Subcutaneous adipose tissue (tissue), 4 donors: ENCODE measurements around the gene HOXA11. TPM values are rescaled to one million over a fixed set of nuclear protein-coding genes. Genes with fewer than 3 reads are reported as not detected.

ENCODE experiments used
- total RNA-seq, 4 donors: library from RNA; depleted of rRNA; stranded (reverse); fragments of >200 nt; gene quantifications; one replicate each; pipeline ENCODE4 v1.1.0, GENCODE V29; 2016
- TF ChIP-seq, protein P1 (sequence below): fragments of 450-650 bp; IDR thresholded peaks from one replicate; pipeline ENCODE4 v1.5.1; 2016; ENCODE audit warnings: low read depth, mild to moderate bottlenecking, control low read depth, antibody characterized with exemption, moderate library complexity

HOXA11 gene
- total RNA-seq, 4 donors from 2014 or later, result 1.8 to 4.1 (median 1.9) TPM

DNA sequence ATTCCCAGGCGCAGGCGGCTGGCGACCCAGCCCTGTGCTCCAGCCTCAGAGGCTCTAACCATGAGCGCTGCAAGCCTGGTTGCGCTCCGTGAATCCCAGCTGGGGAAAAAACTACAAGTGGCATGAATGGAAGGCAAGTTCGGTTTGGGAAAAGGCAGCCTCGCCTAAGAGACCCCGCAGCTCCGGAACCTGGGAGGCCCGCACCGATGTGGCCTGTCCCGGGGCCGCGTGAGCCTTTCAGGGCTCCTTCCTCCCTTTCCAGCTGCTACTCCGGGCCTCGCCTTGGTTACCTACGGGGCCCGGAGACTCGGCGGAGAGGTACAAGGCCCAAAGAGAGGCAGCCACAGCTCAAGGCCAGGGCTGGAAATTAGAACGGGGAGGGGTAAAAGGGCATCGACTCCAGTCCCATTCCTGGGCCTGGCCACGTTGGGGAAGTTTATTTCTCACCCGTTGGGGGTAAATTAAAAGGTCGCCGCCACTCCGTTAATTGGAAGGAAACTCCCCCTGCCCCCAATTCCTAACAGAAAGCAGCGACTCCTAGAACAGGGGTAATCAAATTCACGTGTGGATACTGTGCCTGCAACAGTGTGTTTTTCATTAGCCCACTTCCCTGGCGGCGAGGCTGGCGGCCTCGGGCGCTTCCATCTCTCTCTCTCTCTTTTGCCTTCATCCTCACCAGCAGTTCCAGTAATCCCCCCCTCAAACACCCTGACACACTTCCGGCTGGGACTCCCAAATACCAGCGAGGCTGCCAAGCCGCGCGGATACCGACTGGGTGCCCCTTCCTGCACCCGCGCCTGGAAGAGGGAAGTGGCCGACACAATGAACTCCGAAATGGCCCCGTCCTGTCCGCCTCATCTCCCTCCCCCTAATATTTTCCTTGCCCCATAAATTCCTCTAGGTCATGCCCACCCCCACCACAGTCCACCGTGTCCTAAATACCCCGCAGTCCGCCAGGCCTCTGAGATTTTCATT is 18.2 kb downstream of the HOXA11 start:
- TF ChIP-seq, protein P1, sequence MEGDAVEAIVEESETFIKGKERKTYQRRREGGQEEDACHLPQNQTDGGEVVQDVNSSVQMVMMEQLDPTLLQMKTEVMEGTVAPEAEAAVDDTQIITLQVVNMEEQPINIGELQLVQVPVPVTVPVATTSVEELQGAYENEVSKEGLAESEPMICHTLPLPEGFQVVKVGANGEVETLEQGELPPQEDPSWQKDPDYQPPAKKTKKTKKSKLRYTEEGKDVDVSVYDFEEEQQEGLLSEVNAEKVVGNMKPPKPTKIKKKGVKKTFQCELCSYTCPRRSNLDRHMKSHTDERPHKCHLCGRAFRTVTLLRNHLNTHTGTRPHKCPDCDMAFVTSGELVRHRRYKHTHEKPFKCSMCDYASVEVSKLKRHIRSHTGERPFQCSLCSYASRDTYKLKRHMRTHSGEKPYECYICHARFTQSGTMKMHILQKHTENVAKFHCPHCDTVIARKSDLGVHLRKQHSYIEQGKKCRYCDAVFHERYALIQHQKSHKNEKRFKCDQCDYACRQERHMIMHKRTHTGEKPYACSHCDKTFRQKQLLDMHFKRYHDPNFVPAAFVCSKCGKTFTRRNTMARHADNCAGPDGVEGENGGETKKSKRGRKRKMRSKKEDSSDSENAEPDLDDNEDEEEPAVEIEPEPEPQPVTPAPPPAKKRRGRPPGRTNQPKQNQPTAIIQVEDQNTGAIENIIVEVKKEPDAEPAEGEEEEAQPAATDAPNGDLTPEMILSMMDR, result no peak

DNA sequence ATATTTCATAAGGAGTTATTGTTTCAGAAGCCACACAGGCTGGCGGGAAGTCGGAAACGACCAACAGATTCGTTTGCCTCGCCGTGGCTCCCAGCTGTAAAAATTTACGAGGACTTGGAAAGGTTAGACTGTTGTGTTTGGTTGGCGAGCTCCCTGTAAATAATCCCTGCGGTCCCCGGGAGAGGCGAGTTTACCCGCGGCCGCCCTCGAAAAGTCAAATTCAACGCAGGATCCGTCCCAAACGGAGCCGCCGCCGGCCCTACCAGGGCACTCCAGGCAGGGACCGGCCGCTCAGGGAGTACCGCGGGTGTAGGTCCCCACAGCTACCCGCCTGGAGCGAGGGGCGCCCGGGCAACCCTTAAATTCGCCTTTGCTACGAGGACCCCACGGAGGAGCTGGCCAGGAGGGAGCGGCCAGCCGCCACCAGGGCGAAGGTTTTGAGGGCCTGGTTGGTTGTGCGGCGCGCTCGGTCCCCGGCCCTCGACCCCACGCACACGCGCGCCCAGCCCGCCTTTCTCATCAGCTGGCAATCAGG is 19.0 kb downstream of the HOXA11 start:
- TF ChIP-seq, protein P1, result no peak

DNA sequence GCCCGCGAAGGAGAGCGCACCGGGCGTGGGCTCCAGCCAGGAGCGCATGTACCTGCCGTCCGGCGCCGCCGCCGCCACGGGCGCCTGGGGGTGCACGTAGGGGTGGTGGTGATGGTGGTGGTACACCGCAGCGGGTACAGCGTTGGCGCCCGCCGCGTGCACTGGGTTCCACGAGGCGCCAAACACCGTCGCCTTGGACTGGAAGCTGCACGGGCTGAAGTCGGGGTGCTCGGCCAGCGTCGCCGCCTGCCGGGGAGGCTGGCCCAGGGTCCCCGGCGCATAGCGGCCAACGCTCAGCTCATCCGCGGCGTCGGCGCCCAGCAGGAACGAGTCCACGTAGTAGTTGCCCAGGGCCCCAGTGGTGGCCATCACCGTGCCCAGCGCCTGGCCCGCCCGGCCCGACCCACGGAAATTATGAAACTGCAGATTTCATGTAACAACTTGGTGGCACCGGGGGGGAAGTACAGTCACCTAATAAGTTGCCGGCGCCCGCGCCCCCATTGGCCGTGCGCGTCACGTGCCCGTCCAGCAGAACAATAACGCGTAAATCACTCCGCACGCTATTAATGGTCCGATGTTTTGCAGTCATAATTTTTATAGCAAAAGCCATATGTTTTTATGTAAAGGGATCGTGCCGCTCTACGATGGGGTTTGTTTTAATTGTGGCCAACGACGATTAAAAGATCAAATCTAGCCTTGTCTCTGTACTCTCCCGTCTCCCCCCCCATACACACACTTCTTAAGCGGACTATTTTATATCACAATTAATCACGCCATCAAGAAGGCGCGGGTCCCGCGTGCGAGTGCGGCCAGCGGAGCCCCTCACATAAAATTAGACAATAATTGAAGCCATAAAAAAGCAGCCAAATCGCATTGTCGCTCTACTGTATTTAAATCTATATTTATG is 19.7 kb downstream of the HOXA11 start, which contains the start of gene HOXA9:
Gene HOXA9, minus strand, starts transcription at position 449 of the 907 bp plus-strand sequence. Its CDS starts 80 bp downstream, at position 369.
- TF ChIP-seq, protein P1, result no peak

DNA sequence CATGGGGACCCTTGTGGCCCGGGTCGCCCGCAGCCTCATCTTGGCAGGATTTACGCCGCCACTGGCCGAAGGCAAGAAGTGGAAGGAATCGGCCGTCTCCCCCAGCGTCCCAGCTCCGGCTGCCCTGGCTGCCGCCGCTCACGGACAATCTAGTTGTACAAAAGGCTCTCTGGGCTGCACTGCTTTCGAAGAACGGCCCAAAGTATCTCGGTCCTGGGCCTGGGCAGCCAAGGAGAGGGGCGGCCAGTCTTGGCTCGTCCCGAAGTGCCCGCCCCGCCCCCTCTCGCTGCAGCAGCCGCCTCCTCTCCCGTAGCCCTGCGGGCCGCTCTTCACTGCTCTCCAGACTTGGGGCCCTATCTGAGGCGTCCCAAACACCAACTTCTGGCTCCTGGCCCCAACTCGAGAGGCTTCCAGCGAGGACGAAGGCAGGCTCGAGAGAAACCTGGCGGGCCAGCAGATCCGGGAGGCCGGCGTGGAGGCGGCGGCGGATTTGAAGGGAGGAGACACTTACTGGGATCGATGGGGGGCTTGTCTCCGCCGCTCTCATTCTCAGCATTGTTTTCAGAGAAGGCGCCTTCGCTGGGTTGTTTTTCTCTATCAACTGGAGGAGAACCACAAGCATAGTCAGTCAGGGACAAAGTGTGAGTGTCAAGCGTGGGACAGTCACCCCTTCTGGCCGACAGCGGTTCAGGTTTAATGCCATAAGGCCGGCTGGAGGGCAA is 20.5 kb downstream of the HOXA11 start:
- TF ChIP-seq, protein P1, result no peak

DNA sequence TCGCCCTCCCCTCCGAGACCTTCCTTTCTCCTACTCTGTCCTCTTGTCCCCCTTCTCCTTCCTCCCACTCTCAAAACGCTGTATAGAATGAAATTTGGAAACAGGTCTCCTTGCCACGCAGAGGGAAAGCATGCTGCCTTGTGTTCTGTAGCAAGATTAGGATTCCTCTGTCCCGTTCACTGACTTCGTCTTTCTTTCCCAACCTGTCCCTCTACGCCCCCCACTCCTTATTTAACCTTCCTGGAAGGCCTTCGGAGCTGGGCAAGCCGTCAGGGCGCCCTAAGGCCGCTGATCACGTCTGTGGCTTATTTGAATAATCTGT is 21.0 kb downstream of the HOXA11 start:
- TF ChIP-seq, protein P1, result no peak

DNA sequence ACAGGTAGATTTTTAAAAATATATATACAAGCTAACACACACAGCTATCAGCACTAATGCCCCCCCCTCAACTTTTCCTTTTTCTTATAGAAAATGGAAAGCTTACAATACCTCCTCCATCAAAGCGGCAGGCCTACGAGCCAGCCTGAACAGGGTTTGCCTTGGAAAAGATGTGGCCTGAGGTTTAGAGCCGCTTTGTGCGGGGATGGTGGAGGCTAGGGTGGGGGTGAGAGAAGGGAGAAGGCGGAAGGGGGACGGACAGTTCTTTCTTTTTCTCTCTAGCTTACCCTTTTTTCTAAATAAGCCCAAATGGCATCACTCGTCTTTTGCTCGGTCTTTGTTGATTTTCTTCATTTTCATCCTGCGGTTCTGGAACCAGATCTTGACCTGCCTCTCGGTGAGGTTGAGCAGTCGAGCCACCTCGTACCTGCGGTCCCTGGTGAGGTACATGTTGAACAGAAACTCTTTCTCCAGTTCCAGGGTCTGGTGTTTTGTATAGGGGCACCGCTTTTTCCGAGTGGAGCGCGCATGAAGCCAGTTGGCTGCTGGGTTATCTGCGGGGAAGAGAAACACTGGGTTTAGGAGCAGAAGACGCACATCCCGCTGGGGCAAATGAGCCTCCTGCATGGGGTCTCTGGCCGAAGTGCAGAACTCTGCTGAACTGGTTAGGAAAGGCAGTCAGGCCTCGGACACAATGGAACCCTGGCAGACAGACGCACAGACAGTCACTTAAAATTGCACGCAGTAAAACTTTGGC is 21.6 kb downstream of the HOXA11 start:
- TF ChIP-seq, protein P1, result no peak
